Pancreas (tissue), 10 donors: ENCODE results near the gene CD33. TPM values are rescaled to one million over a fixed set of nuclear protein-coding genes. Genes with fewer than 3 reads are reported as not detected.
A peak's percentile ranks its signal among the peaks of the same experiment; 100 is the strongest.

Source experiments
- ATAC-seq, 4 donors: fragments of 200-7000 bp; cut with Tn5 transposase; one replicate each; pipeline versions ENCODE4 v1.8.0 to v1.9.1; 2020; ENCODE audit warnings: mild to moderate bottlenecking in 4 of 4, moderate library complexity in 4 of 4
- DNase-seq, 6 donors: peaks; one replicate each; pipeline ENCODE4 v3.0.0-alpha.2; 2020
- FAIRE-seq: peaks from 2 replicates; lab custom pipeline; 2012; peaks lifted over from hg19 to GRCh38; lab: Jason Lieb, UNC
- H3K27ac ChIP-seq, 4 donors: fragments of 200-600 bp; sonication (generic); 1 replicate in 3 of 4; 2 replicates in 1 of 4; pipeline versions ENCODE4 v1.5.0 to v1.8.0; 2020
- H3K27me3 ChIP-seq, 4 donors: fragments of 200-600 bp; one replicate each; pipeline ENCODE4 v1.8.0; 2021
- H3K36me3 ChIP-seq, 3 donors: fragments of 200-600 bp; sonication (generic) in 1 of 3; one replicate each; pipeline versions ENCODE4 v1.5.0 to v1.8.0; 2020 to 2021
- H3K4me1 ChIP-seq, 3 donors: fragments of 200-600 bp; one replicate each; pipeline ENCODE4 v1.8.0; 2021
- H3K4me3 ChIP-seq, 4 donors: fragments of 200-600 bp; sonication (generic) in 2 of 4; one replicate each; pipeline versions ENCODE4 v1.5.0 to v1.8.0; 2020 to 2021
- H3K9me3 ChIP-seq, 4 donors: fragments of 200-600 bp; one replicate each; pipeline ENCODE4 v1.8.0; 2021
- CTCF ChIP-seq, 4 donors: fragments of 200-600 bp; sonication (generic) in 3 of 4; IDR thresholded peaks; one replicate each; pipeline versions ENCODE4 v1.5.0 to v1.8.0; 2021; ENCODE audit warnings: antibody characterized with exemption in 4 of 4
- WGBS, 2 donors: extraction: QIAGEN DNeasy Blood & Tissue Kit; methylation state at CpG; one replicate each; pipeline ENCODE4 v1.1.7; 2013; 5-methylcytosine and 5-hydroxymethylcytosine counted together
- intact Hi-C, 3 donors: fragments of 100-400 bp; cut with DNase I; formaldehyde crosslinking; loops; one replicate each; pipeline versions ENCODE4 v1.11.1 to v1.14.2; 2022
- polyA plus RNA-seq, 2 donors: library from polyadenylated mRNA; stranded (reverse); fragments of 200-250 nt; gene quantifications; one replicate each; pipeline ENCODE4 v1.2.3, GENCODE V29; 2013
- total RNA-seq, 6 donors: library from RNA; stranded (reverse); fragmentation: NEBNext Ultra II Directional in 4 of 6; extraction: Animal tissue kit (Norgen Biotek cat#: 25700) in 4 of 6; gene quantifications; one replicate each; pipeline versions ENCODE4 v1.2.1 to v1.2.4, GENCODE V29; 2021 to 2023
- donor health status: healthy with polysubstance abuse.
- donor health status: DM: no; HTN: no; CAD: no; lungs with moderate emphysema.
- donor health status: DM: no; HTN: no; CAD: no.
- donor health status: control.
- donor health status: control.
- donor health status: Bipolar disorder and iron deficiency.
- donor health status: DM: yes; HTN: yes; CAD: no.
- donor health status: DM: no; HTN: no; CAD: no.
- donor health status: DM: no; HTN: no; CAD: no.
- donor health status: DM: yes; HTN: yes; CAD: no.

The CD33 gene
- total and polyA plus RNA-seq, 8 donors, result 0.28 to 6.3 (median 0.69) TPM

- no peaks in the 10 kb centered on the region for H3K4me1 ChIP-seq
- intact Hi-C loops, result no loop called here
- ATAC-seq (no peak), DNase-seq (peak in 1 of 6 donors; percentile 50), FAIRE-seq (no peak)
- no peak for TF ChIP-seq CTCF (IDR thresholded peaks at IDR 0.05)
- H3K27ac ChIP-seq, result no peak overlapping the region
- no peak overlapping the region for H3K4me3 ChIP-seq
- WGBS, 2 donors, result 50 to 66% methylated on average over 25 of the region's 25 CpGs
- no peaks in the 10 kb centered on the region for H3K36me3 ChIP-seq
- no peaks in the 10 kb centered on the region for H3K27me3 ChIP-seq
- H3K9me3 ChIP-seq, result no peaks in the 10 kb centered on the region
These were observed 39.6 kb upstream of the CD33 start for GRCh38 chr19:51185069-51185867.

- FAIRE-seq (no peak), DNase-seq (no peak), ATAC-seq (no peak)
- intact Hi-C loops, result no loop called here
- no peaks in the 10 kb centered on the region for H3K27me3 ChIP-seq
- no peaks in the 10 kb centered on the region for H3K4me1 ChIP-seq
- WGBS, 2 donors, result 52 to 56% methylated on average over 5 of the region's 5 CpGs
- no peaks in the 10 kb centered on the region for H3K36me3 ChIP-seq
- no peak for TF ChIP-seq CTCF (IDR thresholded peaks at IDR 0.05)
- no peaks in the 10 kb centered on the region for H3K9me3 ChIP-seq
- no peak overlapping the region for H3K4me3 ChIP-seq
- H3K27ac ChIP-seq, result no peak overlapping the region
These were observed 39.0 kb upstream of the CD33 start for GRCh38 chr19:51185868-51186215.

GRCh38 chr19:51186323-51186722, 38.6 kb upstream of the CD33 start:
- Histone ChIP-seq H3K27me3 (no peaks in the 10 kb centered on the region), H3K4me1 (no peaks in the 10 kb centered on the region), H3K9me3 (no peaks in the 10 kb centered on the region), H3K4me3 (no peak overlapping the region), H3K27ac (no peak overlapping the region), H3K36me3 (no peaks in the 10 kb centered on the region)
- TF ChIP-seq CTCF (IDR thresholded peaks at IDR 0.05), result no peak
- WGBS, 2 donors, result 31 to 49% methylated on average over 13 of the region's 13 CpGs
- DNase-seq (no peak), FAIRE-seq (no peak), ATAC-seq (no peak)
- intact Hi-C loops, result no loop called here

- FAIRE-seq, result no peak
- WGBS, 2 donors, result 72 to 88% methylated on average over 11 of the region's 11 CpGs
- TF ChIP-seq CTCF (IDR thresholded peaks at IDR 0.05), result no peak
These were observed 37.3 kb upstream of the CD33 start for GRCh38 chr19:51187395-51188226.

GRCh38 chr19:51188227-51188559, 36.7 kb upstream of the CD33 start:
- no peaks in the 10 kb centered on the region for H3K27me3 ChIP-seq
- H3K9me3 ChIP-seq, result no peaks in the 10 kb centered on the region
- DNase-seq, result no peak
- H3K4me1 ChIP-seq, result no peaks in the 10 kb centered on the region
- no peak for ATAC-seq
- intact Hi-C loops, result no loop called here
- H3K36me3 ChIP-seq, result no peaks in the 10 kb centered on the region
- 68 to 72% methylated on average over 2 of the region's 2 CpGs for WGBS, 2 donors
- no peak for TF ChIP-seq CTCF (IDR thresholded peaks at IDR 0.05)
- FAIRE-seq, result no peak
- no peak overlapping the region for H3K27ac ChIP-seq
- no peak overlapping the region for H3K4me3 ChIP-seq

More at GRCh38 chr19:51187395-51188226, 37.3 kb upstream of the CD33 start:
- no peaks in the 10 kb centered on the region for H3K4me1 ChIP-seq
- ATAC-seq (no peak), DNase-seq (no peak)
- intact Hi-C loops, result no loop called here
- H3K36me3 ChIP-seq, result no peaks in the 10 kb centered on the region
- H3K4me3 ChIP-seq, result no peak overlapping the region
- no peak overlapping the region for H3K27ac ChIP-seq
- no peaks in the 10 kb centered on the region for H3K27me3 ChIP-seq
- no peaks in the 10 kb centered on the region for H3K9me3 ChIP-seq
